ENCODE results near the gene SHMT1. TPM values are rescaled to one million over a fixed set of nuclear protein-coding genes. Genes with fewer than 3 reads are reported as not detected.

Gene SHMT1
- total RNA-seq, 4 donors from 2014 or later, result 12.8 to 19.2 (median 14.0) TPM

DNA sequence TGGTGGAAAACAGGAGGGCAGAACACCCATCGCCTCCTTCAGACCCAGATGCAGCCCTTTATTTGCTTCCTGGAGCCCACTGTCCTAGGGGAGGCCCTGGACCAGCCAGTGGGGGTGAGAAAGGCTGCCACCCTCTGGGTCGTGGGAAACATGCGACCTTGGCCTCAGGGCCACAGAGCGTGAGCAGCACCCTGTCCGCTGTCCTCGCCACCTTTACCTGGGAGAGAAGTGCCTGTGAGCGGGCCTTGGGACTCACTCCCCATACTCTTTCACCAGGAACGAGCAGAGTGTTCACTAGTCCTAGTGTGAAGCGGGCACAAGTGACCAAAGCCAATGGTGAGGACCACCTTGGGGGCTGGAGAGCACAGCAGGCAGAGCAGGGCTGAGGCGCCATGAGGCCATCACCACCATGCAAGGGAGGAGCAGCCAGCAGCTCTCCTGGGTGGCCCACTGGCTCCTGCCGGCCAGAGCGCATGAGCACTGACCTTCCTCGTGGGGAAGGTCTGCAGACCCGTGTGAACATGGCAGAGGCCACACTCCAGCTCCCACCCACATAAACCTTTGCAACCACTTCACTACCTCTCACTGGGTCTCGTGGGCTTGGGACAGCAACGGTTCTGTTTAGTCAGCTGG lies 39.7 kb downstream of the SHMT1 start:
- H3K27me3 ChIP-seq, result no peaks in the 10 kb centered on the region
- intact Hi-C loops (cut with DNase I; ENCODE audit: low total_unique reads), result no loop called here
- DNase-seq, result no peak

DNA sequence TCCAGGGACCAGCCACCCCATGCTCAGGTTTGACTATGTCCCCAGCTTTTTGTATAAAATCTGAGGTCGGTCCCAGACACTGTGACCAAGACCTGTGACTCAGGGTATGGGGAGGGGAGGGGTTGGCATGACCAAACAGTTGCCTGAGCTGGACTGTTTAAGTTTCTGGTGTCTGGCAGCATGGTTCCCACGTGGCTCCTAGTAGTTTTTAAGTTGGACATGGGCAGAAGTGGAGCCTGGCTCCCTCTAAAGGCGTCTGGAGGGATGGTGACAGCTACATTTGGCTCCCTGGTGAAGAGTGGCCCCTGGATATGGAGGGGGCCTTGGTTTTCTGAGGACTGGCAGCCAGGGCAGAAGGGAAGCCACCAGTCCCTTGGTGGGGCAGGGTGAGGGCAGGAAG lies 40.3 kb downstream of the SHMT1 start:
- no peak for ATAC-seq
- H3K36me3 ChIP-seq, result peaks cover 0 to 49% of the 10 kb centered on the region in 2 donors
- in situ Hi-C loops (cut with MboI; ENCODE audit: low sequenced_read_pairs in 4 of 4), result no loop called here
- no peak for TF ChIP-seq POLR2A (IDR thresholded peaks at IDR 0.05)
- TF ChIP-seq, protein P1, sequence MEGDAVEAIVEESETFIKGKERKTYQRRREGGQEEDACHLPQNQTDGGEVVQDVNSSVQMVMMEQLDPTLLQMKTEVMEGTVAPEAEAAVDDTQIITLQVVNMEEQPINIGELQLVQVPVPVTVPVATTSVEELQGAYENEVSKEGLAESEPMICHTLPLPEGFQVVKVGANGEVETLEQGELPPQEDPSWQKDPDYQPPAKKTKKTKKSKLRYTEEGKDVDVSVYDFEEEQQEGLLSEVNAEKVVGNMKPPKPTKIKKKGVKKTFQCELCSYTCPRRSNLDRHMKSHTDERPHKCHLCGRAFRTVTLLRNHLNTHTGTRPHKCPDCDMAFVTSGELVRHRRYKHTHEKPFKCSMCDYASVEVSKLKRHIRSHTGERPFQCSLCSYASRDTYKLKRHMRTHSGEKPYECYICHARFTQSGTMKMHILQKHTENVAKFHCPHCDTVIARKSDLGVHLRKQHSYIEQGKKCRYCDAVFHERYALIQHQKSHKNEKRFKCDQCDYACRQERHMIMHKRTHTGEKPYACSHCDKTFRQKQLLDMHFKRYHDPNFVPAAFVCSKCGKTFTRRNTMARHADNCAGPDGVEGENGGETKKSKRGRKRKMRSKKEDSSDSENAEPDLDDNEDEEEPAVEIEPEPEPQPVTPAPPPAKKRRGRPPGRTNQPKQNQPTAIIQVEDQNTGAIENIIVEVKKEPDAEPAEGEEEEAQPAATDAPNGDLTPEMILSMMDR (IDR thresholded peaks at IDR 0.05 in 4 of 5, conservative IDR thresholded peaks at IDR 0.05 in 1 of 5), result no peak
- no peak for DNase-seq
- intact Hi-C loops (cut with DNase I; ENCODE audit: low total_unique reads), result no loop called here
- H3K27me3 ChIP-seq, result no peaks in the 10 kb centered on the region
- no peak overlapping the region for H3K27ac ChIP-seq
- H3K4me1 ChIP-seq, result peaks cover 23 to 28% of the 10 kb centered on the region in 2 donors
- no peaks in the 10 kb centered on the region for H3K9me3 ChIP-seq
- H3K4me3 ChIP-seq, result no peak overlapping the region

More for the DNA sequence above, 39.7 kb downstream of the SHMT1 start:
- peaks cover 17 to 22% of the 10 kb centered on the region in 2 donors for H3K4me1 ChIP-seq
- no peak for TF ChIP-seq POLR2A (IDR thresholded peaks at IDR 0.05)
- TF ChIP-seq, protein P1 (IDR thresholded peaks at IDR 0.05 in 4 of 5, conservative IDR thresholded peaks at IDR 0.05 in 1 of 5), result no peak
- no peaks in the 10 kb centered on the region for H3K9me3 ChIP-seq
- no peak overlapping the region for H3K4me3 ChIP-seq
- H3K36me3 ChIP-seq, result peaks cover 0 to 54% of the 10 kb centered on the region in 2 donors
- no peak overlapping the region for H3K27ac ChIP-seq
- in situ Hi-C loops (cut with MboI; ENCODE audit: low sequenced_read_pairs in 4 of 4), result no loop called here
- ATAC-seq, result no peak

DNA sequence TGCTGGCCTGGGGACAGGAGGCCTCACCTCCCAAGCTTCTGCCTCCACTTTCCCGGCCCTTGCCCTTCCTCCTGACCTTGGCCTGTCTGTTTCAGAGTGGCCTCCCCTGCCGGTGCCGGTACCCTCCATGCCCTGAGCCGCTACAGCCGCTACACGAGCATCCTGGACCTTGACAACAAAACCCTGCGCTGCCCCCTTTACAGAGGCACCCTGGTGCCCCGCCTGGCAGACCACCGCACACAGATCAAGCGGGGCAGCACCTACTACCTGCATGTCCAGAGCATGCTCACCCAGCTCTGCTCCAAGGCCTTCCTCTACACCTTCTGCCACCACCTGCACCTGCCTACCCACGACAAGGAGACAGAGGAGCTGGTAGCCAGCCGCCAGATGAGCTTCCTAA lies 40.8 kb downstream of the SHMT1 start:
- no peaks in the 10 kb centered on the region for H3K27me3 ChIP-seq
- TF ChIP-seq, protein P1 (IDR thresholded peaks at IDR 0.05 in 4 of 5, conservative IDR thresholded peaks at IDR 0.05 in 1 of 5), result no peak
- TF ChIP-seq POLR2A (IDR thresholded peaks at IDR 0.05), result no peak
- H3K4me1 ChIP-seq, result peaks cover 28 to 33% of the 10 kb centered on the region in 2 donors
- peaks cover 0 to 49% of the 10 kb centered on the region in 2 donors for H3K36me3 ChIP-seq
- no peak for ATAC-seq
- no peaks in the 10 kb centered on the region for H3K9me3 ChIP-seq
- DNase-seq, result no peak
- H3K27ac ChIP-seq, result no peak overlapping the region
- no peak overlapping the region for H3K4me3 ChIP-seq
- intact Hi-C loops (cut with DNase I; ENCODE audit: low total_unique reads) (no loop called here), in situ Hi-C loops (cut with MboI; ENCODE audit: low sequenced_read_pairs in 4 of 4) (no loop called here)

DNA sequence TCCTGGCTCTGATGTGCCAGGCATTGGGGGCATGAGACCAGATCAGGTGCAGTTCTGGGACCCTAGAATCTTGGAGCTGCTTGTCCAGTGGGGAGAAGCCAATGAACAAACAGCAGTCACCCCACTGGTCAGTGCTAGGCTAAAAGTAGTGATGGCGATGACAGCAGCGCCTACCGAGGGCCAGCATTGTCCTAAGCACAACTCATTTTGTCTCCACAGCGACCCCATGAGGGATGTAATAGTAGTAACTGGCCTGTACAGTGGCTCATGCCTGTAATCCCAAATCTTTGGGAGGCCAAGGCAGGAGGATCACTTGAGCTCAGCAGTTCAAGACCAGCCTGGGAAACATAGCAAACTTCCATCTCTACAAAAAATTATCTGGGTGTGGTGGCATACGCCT lies 42.0 kb downstream of the SHMT1 start:
- DNase-seq, result no peak
- in situ Hi-C loops (cut with MboI; ENCODE audit: low sequenced_read_pairs in 4 of 4) (no loop called here), intact Hi-C loops (cut with DNase I; ENCODE audit: low total_unique reads) (no loop called here)
- Histone ChIP-seq H3K9me3 (no peaks in the 10 kb centered on the region), H3K27ac (no peak overlapping the region), H3K4me3 (no peak overlapping the region), H3K36me3 (peaks cover 0 to 50% of the 10 kb centered on the region in 2 donors), H3K27me3 (no peaks in the 10 kb centered on the region), H3K4me1 (peaks cover 40 to 45% of the 10 kb centered on the region in 2 donors)
- TF ChIP-seq, protein P1 (IDR thresholded peaks at IDR 0.05 in 4 of 5, conservative IDR thresholded peaks at IDR 0.05 in 1 of 5), result no peak
- no peak for TF ChIP-seq POLR2A (IDR thresholded peaks at IDR 0.05)
- no peak for ATAC-seq

DNA sequence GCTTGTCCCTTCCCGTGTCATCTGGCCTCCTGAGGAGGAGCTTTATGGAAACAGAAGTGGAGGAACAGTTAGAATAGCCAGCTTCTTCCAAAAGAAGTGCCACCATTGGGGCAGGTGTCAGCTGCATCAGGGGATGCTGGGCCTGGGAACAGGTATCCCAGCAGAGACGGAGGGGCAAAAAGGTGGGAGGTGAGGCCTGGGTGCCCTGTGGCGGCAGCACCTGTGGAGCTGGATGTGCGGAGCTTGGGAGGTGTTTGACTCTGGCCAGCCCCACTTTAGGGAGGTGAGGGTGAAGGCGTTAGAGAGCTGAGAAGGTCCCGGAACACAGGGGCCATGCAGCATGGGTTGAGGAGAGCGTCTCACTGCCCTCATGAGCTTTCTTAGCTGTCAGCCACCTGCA lies 43.0 kb downstream of the SHMT1 start:
- peaks cover 48 to 52% of the 10 kb centered on the region in 2 donors for H3K4me1 ChIP-seq
- no peak overlapping the region for H3K4me3 ChIP-seq
- H3K9me3 ChIP-seq, result no peaks in the 10 kb centered on the region
- DNase-seq (no peak), ATAC-seq (no peak)
- intact Hi-C loops (cut with DNase I; ENCODE audit: low total_unique reads), result no loop called here
- H3K27ac ChIP-seq, result no peak overlapping the region
- H3K36me3 ChIP-seq, result peaks cover 0 to 43% of the 10 kb centered on the region in 2 donors
- no peak for TF ChIP-seq POLR2A (IDR thresholded peaks at IDR 0.05)
- TF ChIP-seq, protein P1 (IDR thresholded peaks at IDR 0.05 in 4 of 5, conservative IDR thresholded peaks at IDR 0.05 in 1 of 5), result no peak
- in situ Hi-C loops (cut with MboI; ENCODE audit: low sequenced_read_pairs in 4 of 4), result no loop called here
- no peaks in the 10 kb centered on the region for H3K27me3 ChIP-seq
